Kidney (tissue), 14 donors: ENCODE data around the gene KLF7. TPM values are rescaled to one million over a fixed set of nuclear protein-coding genes. Genes with fewer than 3 reads are reported as not detected.

Source experiments
- DNase-seq, 5 donors: peaks; one replicate each; pipeline ENCODE4 v3.0.0-alpha.2; 2013 to 2020
- FAIRE-seq: peaks from 2 replicates; lab custom pipeline; 2012; peaks lifted over from hg19 to GRCh38; lab: Jason Lieb, UNC
- H3K27ac ChIP-seq, 2 donors: one replicate each; pipeline ENCODE4 v1.7.0; 2013; ENCODE audit warnings: low read depth in 2 of 2, low read length in 2 of 2, inconsistent platforms in 1 of 2
- H3K27me3 ChIP-seq: one replicate; pipeline ENCODE4 v1.7.1; 2013; ENCODE audit warnings: low read length, inconsistent platforms; ENCODE audit not compliant: control insufficient read depth, insufficient read depth
- H3K36me3 ChIP-seq, 3 donors: one replicate each; pipeline versions ENCODE4 v1.7.0 to v1.7.1; 2013; ENCODE audit warnings: low read length in 3 of 3, control low read depth in 1 of 3, inconsistent platforms in 1 of 3; ENCODE audit not compliant: insufficient read depth in 3 of 3, control insufficient read depth in 2 of 3
- H3K4me1 ChIP-seq, 3 donors: one replicate each; pipeline versions ENCODE4 v1.7.0 to v1.7.1; 2013; ENCODE audit warnings: low read length in 3 of 3, inconsistent platforms in 1 of 3, low read depth in 1 of 3; ENCODE audit not compliant: control insufficient read depth in 2 of 3, insufficient read depth in 2 of 3
- H3K4me3 ChIP-seq, 3 donors: one replicate each; pipeline versions ENCODE4 v1.7.0 to v1.8.1; 2013; ENCODE audit warnings: low read length in 3 of 3, control low read depth in 1 of 3, inconsistent platforms in 1 of 3
- H3K9ac ChIP-seq, 3 donors: one replicate each; pipeline versions ENCODE4 v1.7.0 to v1.7.1; 2013; ENCODE audit warnings: low read length in 3 of 3, control low read depth in 1 of 3, inconsistent platforms in 1 of 3
- H3K9me3 ChIP-seq, 3 donors: one replicate each; pipeline versions ENCODE4 v1.7.0 to v1.7.1; 2013; ENCODE audit warnings: low read length in 3 of 3, control low read depth in 1 of 3, inconsistent platforms in 1 of 3; ENCODE audit not compliant: control insufficient read depth in 2 of 3, insufficient read depth in 1 of 3
- intact Hi-C: fragments of 100-400 bp; cut with DNase I; formaldehyde crosslinking; loops from one replicate; pipeline ENCODE4 v1.11.1; 2022
- polyA plus RNA-seq: library from polyadenylated mRNA; stranded (reverse); fragments of 350-450 nt; fragmentation: Illumina TruSeq; extraction: RNeasy Lipid Tissue Mini Kit (QIAGEN cat#74804); gene quantifications from one replicate; pipeline ENCODE4 v1.2.3, GENCODE V29; 2014; ENCODE audit warnings: low read depth, low replicate concordance; ENCODE audit not compliant: insufficient read depth
- total RNA-seq: library from RNA; stranded (reverse); fragmentation: NEBNext Ultra II Directional; extraction: Animal tissue kit (Norgen Biotek cat#: 25700); gene quantifications from one replicate; pipeline ENCODE4 v1.2.1, GENCODE V29; 2021
- TF ChIP-seq, protein P1 (sequence below): IDR thresholded peaks from 3 replicates; pipeline ENCODE4 v1.5.1; 2012; ENCODE audit warnings: mild to moderate bottlenecking, moderate library complexity, borderline replicate concordance; ENCODE audit not compliant: insufficient read depth; ENCODE audit errors: extremely low read depth
- donor health status: control.
- donor health status: control.
- donor health status: control.
- donor health status: control.
- donor health status: control.
- donor health status: DM: yes; HTN: yes; CAD: no.
- donor health status: Normal renal cell carcinoma (clear cell type).

Gene KLF7
- total and polyA plus RNA-seq, 2 donors from 2014 or later = 2.9 to 61.5 TPM

DNA sequence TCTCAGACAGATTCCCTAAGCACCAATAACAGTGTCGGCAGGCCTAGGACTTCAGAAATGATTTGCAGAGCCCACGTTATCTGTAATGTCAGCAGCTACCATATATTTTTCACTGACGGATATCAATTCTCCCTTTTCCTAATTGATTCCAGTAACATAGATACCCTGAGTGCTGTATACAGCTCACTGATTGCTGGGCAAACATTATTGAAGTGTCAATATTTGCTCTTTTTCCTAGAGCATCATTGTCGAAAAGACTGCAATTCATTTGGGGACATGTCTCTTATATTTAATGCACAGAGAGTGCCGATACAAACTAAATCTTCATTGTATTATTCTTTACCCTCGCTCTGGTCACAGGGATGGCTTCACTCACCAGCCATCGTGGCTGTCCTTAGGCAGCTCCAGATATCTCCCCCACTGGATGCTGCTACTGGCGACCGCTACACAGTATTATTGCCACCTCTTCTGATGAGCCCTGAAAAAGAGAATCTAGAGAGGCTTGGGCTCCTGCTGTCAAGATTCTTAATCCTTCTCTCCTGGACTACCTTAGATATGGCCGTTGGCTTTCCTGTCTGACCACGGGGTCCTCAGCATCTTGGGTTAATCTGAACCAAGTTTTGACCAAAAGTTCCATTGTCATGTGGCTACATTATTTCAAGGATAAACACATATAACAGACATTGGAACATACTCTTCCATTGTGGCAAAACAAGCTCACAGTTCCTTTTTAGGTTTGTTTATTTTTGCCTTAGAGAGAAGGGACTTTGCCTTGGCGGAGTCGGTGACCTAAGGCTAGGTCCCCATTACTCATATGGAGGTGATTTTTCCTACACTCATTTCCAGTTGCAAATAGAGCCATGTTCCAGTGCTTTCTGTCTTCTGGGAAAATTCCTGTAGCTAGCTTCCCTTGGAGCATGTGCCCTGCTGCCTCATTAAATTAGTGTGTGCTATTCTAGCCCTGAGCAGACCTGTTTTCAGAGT is 121.1 kb downstream of the KLF7 start:
- TF ChIP-seq, protein P1, sequence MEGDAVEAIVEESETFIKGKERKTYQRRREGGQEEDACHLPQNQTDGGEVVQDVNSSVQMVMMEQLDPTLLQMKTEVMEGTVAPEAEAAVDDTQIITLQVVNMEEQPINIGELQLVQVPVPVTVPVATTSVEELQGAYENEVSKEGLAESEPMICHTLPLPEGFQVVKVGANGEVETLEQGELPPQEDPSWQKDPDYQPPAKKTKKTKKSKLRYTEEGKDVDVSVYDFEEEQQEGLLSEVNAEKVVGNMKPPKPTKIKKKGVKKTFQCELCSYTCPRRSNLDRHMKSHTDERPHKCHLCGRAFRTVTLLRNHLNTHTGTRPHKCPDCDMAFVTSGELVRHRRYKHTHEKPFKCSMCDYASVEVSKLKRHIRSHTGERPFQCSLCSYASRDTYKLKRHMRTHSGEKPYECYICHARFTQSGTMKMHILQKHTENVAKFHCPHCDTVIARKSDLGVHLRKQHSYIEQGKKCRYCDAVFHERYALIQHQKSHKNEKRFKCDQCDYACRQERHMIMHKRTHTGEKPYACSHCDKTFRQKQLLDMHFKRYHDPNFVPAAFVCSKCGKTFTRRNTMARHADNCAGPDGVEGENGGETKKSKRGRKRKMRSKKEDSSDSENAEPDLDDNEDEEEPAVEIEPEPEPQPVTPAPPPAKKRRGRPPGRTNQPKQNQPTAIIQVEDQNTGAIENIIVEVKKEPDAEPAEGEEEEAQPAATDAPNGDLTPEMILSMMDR = no peak
- Histone ChIP-seq H3K4me3 (no peak overlapping the region), H3K4me1 (no peaks in the 10 kb centered on the region), H3K9ac (no peak overlapping the region), H3K9me3 (no peaks in the 10 kb centered on the region), H3K27ac (no peak overlapping the region), H3K36me3 (no peaks in the 10 kb centered on the region), H3K27me3 (no peaks in the 10 kb centered on the region)
- DNase-seq = no peak
- FAIRE-seq = no peak
- intact Hi-C loops = no loop called here

DNA sequence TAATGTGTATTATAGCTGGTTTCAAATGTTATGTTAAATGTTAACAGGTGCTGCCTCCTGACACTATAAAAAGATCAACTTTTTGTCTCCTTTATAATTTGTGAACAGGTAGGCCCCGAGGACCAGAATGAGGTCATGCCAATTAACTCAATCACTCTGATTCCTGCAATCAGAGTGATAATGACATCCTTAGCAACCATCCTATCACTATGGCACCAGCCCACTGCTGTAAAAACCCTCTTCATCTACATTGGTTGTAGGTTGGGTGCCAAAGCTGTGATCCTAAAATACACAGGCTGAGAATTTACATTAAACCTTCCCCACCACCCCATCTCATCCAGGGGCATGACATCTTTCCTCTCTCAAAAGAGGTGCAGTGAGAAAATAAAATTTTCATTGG is 122.9 kb downstream of the KLF7 start:
- FAIRE-seq = no peak
- Histone ChIP-seq H3K27me3 (no peaks in the 10 kb centered on the region), H3K4me3 (no peak overlapping the region)

DNA sequence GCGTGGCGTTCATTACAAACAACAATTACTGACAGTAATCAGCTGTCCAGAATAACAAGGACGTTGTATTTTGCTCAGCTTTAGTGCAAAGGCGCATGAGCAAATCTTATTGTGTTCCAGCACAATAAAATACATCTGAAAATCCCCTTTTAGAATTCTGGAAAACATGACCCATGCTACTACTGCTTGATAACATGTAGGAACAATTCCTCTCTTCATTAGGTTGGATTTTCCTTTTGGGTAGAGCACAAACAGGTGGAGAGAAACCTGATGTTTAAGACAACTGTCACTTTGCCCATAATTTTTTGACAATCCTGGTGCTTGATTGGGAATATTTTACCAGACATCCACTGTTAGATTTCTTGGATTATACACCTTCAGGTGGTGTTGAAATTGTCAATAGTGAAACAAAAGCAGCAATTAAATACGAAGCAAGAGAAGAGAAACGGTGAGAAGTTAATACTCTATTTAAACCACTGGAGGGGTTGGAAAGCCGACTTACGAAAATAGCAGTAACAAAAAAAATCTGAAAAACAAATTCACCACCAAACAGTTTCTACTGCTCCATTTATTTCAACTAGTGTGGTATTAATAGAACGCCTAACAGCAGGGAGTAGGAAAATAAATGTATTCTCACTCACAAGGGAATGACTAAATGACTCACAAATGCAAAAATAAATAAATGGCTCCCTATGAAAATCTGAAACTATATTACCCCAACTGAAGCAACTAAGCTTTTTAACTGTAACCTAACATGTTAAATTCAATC is 123.8 kb downstream of the KLF7 start:
- TF ChIP-seq, protein P1 = no peak
- Histone ChIP-seq H3K9ac (no peak overlapping the region), H3K36me3 (no peaks in the 10 kb centered on the region), H3K27me3 (no peaks in the 10 kb centered on the region), H3K27ac (no peak overlapping the region), H3K4me3 (no peak overlapping the region), H3K4me1 (no peaks in the 10 kb centered on the region), H3K9me3 (no peaks in the 10 kb centered on the region)
- DNase-seq (no peak), FAIRE-seq (no peak)
- intact Hi-C loops = no loop called here

More for the DNA sequence above, 122.9 kb downstream of the KLF7 start:
- no peak overlapping the region for H3K27ac ChIP-seq
- H3K9me3 ChIP-seq = no peaks in the 10 kb centered on the region
- no peak for DNase-seq
- H3K4me1 ChIP-seq = no peaks in the 10 kb centered on the region
- no peak overlapping the region for H3K9ac ChIP-seq
- intact Hi-C loops = no loop called here
- TF ChIP-seq, protein P1 = no peak
- no peaks in the 10 kb centered on the region for H3K36me3 ChIP-seq
